Peyer's patch (tissue), 4 donors: Measurements from ENCODE around the gene ARL9. TPM values are rescaled to one million over a fixed set of nuclear protein-coding genes. Genes with fewer than 3 reads are reported as not detected.

ENCODE experiments used
- DNase-seq, 3 donors: peaks; one replicate each; pipeline ENCODE4 v3.0.0-alpha.2; 2017 to 2019
- H3K27ac ChIP-seq, 4 donors: fragments of 200-600 bp; sonication (generic); one replicate each; pipeline ENCODE4 v1.5.1; 2016 to 2019
- H3K27me3 ChIP-seq, 2 donors: fragments of 200-600 bp; sonication (generic); one replicate each; pipeline ENCODE4 v1.5.1; 2019
- H3K36me3 ChIP-seq, 3 donors: fragments of 200-600 bp; sonication (generic); one replicate each; pipeline ENCODE4 v1.5.1; 2016 to 2019
- H3K4me1 ChIP-seq, 4 donors: fragments of 200-600 bp; sonication (generic); one replicate each; pipeline ENCODE4 v1.5.1; 2016 to 2019
- H3K4me3 ChIP-seq, 4 donors: fragments of 200-600 bp; sonication (generic); 1 replicate in 3 of 4; 2 replicates in 1 of 4; pipeline ENCODE4 v1.5.1; 2016 to 2019; ENCODE audit warnings: mild to moderate bottlenecking in 1 of 4
- H3K9me3 ChIP-seq, 4 donors: fragments of 200-600 bp; sonication (generic); one replicate each; pipeline ENCODE4 v1.5.1; 2016 to 2019; ENCODE audit warnings: mild to moderate bottlenecking in 1 of 4
- POLR2A ChIP-seq, 2 donors: fragments of 450-650 bp; IDR thresholded peaks; one replicate each; pipeline ENCODE4 v1.5.1; 2017; ENCODE audit warnings: antibody characterized with exemption in 2 of 2, mild to moderate bottlenecking in 2 of 2, moderate library complexity in 2 of 2
- total RNA-seq, 4 donors: library from RNA; depleted of rRNA; stranded (reverse); fragments of >200 nt; gene quantifications; one replicate each; pipeline ENCODE4 v1.1.0, GENCODE V29; 2016
- TF ChIP-seq, protein P1 (sequence below), 6 experiments: fragments of 450-650 bp in 4 of 6; fragments of 200-600 bp in 2 of 6; sonication (generic) in 1 of 6; IDR thresholded peaks; one replicate each; pipeline ENCODE4 v1.5.1; 2017 to 2019; ENCODE audit warnings: antibody characterized with exemption in 6 of 6, mild to moderate bottlenecking in 3 of 6, moderate library complexity in 1 of 6

The ARL9 gene
- total RNA-seq, 4 donors from 2014 or later, result not detected

DNA sequence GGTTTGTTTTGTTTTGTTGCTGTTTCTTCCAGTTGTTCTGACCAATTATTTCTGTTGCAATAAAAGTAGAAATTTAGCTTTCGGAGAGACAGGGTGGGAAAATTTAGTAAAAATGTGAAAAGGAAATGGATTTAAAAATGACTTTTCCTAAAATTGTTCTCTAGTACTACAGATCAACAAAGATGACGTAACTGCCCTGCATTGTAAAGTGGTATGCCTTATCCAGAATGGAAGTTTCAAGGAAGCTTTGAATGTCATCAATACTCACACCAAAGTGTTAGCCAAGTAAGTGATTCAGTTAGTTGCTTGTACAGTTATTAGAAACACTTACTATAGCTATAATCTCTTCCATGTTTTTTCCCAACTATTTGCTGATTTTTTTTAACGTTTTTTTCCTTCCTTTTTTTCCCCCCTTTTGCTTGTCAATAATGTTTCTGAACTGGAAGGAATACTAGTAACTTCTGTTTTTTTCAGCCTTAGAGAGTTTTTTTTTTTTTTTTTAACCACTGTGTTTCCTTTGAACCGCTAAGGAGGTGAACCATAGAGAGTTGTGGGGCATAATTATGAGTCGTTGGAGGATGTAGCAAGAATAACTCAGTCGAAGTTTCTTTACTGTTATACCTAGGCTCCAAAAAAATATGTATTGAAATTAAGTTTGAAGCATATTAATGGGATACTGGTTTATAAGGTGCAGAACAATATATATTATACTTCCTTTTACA is 35.9 kb upstream of the ARL9 start:
- Histone ChIP-seq H3K9me3 (no peaks in the 10 kb centered on the region), H3K27ac (no peak overlapping the region), H3K36me3 (peaks cover 0 to 44% (median 0%) of the 10 kb centered on the region in 3 donors), H3K4me1 (peaks cover 0 to 29% (median 11%) of the 10 kb centered on the region in 4 donors), H3K4me3 (no peak overlapping the region), H3K27me3 (no peaks in the 10 kb centered on the region)
- TF ChIP-seq, protein P1, sequence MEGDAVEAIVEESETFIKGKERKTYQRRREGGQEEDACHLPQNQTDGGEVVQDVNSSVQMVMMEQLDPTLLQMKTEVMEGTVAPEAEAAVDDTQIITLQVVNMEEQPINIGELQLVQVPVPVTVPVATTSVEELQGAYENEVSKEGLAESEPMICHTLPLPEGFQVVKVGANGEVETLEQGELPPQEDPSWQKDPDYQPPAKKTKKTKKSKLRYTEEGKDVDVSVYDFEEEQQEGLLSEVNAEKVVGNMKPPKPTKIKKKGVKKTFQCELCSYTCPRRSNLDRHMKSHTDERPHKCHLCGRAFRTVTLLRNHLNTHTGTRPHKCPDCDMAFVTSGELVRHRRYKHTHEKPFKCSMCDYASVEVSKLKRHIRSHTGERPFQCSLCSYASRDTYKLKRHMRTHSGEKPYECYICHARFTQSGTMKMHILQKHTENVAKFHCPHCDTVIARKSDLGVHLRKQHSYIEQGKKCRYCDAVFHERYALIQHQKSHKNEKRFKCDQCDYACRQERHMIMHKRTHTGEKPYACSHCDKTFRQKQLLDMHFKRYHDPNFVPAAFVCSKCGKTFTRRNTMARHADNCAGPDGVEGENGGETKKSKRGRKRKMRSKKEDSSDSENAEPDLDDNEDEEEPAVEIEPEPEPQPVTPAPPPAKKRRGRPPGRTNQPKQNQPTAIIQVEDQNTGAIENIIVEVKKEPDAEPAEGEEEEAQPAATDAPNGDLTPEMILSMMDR (IDR thresholded peaks at IDR 0.05), result no peak
- TF ChIP-seq POLR2A (IDR thresholded peaks at IDR 0.05), result no peak
- DNase-seq, result no peak

DNA sequence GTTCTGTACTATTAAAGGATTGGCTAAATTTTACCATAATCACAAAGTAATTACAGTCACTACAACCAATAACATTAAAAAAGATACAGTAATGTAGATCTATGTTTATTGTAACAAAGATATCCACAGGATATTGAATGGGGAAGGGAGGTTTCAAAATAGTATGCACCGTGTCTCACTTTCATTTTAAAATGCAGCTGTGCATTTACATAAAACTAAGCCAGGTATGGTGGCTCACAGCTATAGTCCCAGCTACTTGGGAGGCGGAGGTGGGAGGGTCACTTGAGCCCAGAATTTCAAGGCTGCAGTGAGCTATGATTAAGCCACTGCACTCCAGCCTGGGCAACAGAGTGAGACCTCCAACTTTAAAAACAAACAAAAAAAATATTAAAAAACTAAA is 29.7 kb upstream of the ARL9 start:
- Histone ChIP-seq H3K27me3 (no peaks in the 10 kb centered on the region), H3K4me3 (no peak overlapping the region), H3K9me3 (no peaks in the 10 kb centered on the region), H3K27ac (no peak overlapping the region), H3K36me3 (peaks cover 0 to 93% (median 0%) of the 10 kb centered on the region in 3 donors), H3K4me1 (no peaks in the 10 kb centered on the region)
- TF ChIP-seq POLR2A (IDR thresholded peaks at IDR 0.05), result no peak
- TF ChIP-seq, protein P1 (IDR thresholded peaks at IDR 0.05), result no peak
- no peak for DNase-seq

DNA sequence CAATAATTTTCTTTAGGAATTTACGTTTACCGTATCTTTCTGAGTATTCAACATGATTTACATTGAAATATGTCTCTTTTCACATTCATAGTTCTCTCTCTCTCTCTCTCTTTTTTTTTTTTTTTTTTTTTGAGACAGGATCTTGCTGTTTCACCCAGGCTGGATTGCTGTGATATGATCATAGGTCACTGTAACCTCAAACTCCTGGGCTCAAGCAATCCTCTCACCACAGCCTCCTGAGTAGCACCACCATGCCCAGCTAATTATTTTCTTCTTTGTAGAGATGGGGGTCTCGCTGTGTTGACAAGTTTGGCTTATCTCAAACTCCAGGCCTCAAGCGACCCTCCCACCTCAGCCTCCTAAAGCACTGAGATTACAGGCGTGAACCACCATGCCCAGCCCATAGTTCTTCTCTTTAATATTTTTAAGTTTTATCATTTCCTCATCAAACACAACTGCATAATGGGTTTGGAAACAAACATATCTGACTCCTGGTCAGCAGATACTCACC is 28.3 kb upstream of the ARL9 start:
- no peak overlapping the region for H3K4me3 ChIP-seq
- no peak for DNase-seq
- no peak for TF ChIP-seq POLR2A (IDR thresholded peaks at IDR 0.05)
- TF ChIP-seq, protein P1 (IDR thresholded peaks at IDR 0.05), result no peak
- H3K9me3 ChIP-seq, result no peaks in the 10 kb centered on the region
- H3K36me3 ChIP-seq, result peaks cover 0 to 85% (median 0%) of the 10 kb centered on the region in 3 donors
- no peaks in the 10 kb centered on the region for H3K4me1 ChIP-seq
- no peak overlapping the region for H3K27ac ChIP-seq
- no peaks in the 10 kb centered on the region for H3K27me3 ChIP-seq

DNA sequence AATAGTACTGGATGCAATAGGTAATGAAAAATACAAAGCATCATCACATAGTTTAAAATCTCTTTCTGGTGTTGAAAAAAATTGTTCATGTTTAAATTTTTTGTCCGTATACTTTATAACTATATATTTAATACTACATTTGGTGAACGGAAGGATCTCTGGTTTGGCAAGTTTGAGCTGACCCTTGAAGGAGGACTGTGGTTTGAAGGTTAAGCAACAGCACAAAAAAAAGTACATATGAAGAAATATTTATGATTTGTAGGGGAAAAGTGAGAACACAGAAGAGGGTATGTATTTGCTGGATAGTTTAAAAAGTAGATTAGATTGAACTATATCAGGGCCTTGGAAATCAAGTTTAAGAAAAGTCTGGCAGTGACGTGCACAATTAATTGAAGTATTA is 24.9 kb upstream of the ARL9 start:
- TF ChIP-seq POLR2A (IDR thresholded peaks at IDR 0.05), result no peak
- TF ChIP-seq, protein P1 (IDR thresholded peaks at IDR 0.05), result no peak
- H3K4me3 ChIP-seq, result no peak overlapping the region
- H3K36me3 ChIP-seq, result peaks cover 0 to 86% (median 0%) of the 10 kb centered on the region in 3 donors
- H3K27me3 ChIP-seq, result no peaks in the 10 kb centered on the region
- no peaks in the 10 kb centered on the region for H3K4me1 ChIP-seq
- H3K9me3 ChIP-seq, result no peaks in the 10 kb centered on the region
- DNase-seq, result no peak
- H3K27ac ChIP-seq, result no peak overlapping the region

DNA sequence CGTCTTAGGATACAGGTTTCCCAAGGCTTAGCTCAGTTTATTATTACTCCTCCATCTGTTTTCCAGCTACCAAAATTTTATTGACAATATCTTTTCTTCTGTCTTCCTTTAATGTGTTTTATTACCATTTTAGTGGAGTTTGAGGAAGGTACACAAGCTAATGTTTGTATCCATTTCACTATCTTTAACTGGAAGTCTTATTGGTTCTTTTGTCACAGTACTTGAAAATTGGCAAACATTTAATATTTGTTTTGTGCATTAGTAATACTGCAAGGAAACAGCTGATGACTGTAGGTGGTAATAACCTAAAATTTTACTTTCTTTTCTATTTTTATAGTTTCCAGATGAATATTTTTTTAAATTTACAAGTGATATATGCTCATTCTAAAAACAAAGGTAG is 9.3 kb upstream of the ARL9 start:
- H3K36me3 ChIP-seq, result peaks cover 0 to 83% (median 0%) of the 10 kb centered on the region in 3 donors

More for the DNA sequence above, 9.3 kb upstream of the ARL9 start:
- no peaks in the 10 kb centered on the region for H3K4me1 ChIP-seq
- no peaks in the 10 kb centered on the region for H3K9me3 ChIP-seq
- H3K27me3 ChIP-seq, result no peaks in the 10 kb centered on the region
- no peak overlapping the region for H3K4me3 ChIP-seq
- H3K27ac ChIP-seq, result no peak overlapping the region
- no peak for DNase-seq
- no peak for TF ChIP-seq POLR2A (IDR thresholded peaks at IDR 0.05)
- TF ChIP-seq, protein P1 (IDR thresholded peaks at IDR 0.05), result no peak
